GM18498 (cell line): Measurements from ENCODE around the gene IQSEC3.

Experiments used
- ATAC-seq: cut with Tn5 transposase; IDR thresholded peaks from one replicate; pipeline ENCODE4 v1.9.1; 2021; ENCODE audit warnings: mild to moderate bottlenecking, moderate library complexity; ENCODE audit not compliant: unreplicated experiment

The IQSEC3 gene

GRCh38 chr12:191541-191940 is 125.0 kb downstream of the IQSEC3 start:
- no peak for ATAC-seq

- no peak for ATAC-seq
These were observed 126.7 kb downstream of the IQSEC3 start for GRCh38 chr12:193261-193660.

GRCh38 chr12:194276-194675 is 127.7 kb downstream of the IQSEC3 start:
- ATAC-seq: no peak

GRCh38 chr12:195156-195555 is 128.6 kb downstream of the IQSEC3 start:
- ATAC-seq: no peak

GRCh38 chr12:195951-196350 is 129.4 kb downstream of the IQSEC3 start:
- ATAC-seq: no peak

- ATAC-seq: no peak
These were observed 129.9 kb downstream of the IQSEC3 start for GRCh38 chr12:196436-196835.

- no peak for ATAC-seq
These were observed 130.8 kb downstream of the IQSEC3 start for GRCh38 chr12:197347-197746.

GRCh38 chr12:197911-198695 is 131.5 kb downstream of the IQSEC3 start:
- ATAC-seq: no peak

- ATAC-seq: no peak
These were observed 132.1 kb downstream of the IQSEC3 start for GRCh38 chr12:198705-199104.

GRCh38 chr12:201361-201760 is 134.8 kb downstream of the IQSEC3 start:
- ATAC-seq: no peak

- ATAC-seq: no peak
These were observed 135.6 kb downstream of the IQSEC3 start for GRCh38 chr12:202081-202731.

GRCh38 chr12:203074-203461 is 136.5 kb downstream of the IQSEC3 start:
- no peak for ATAC-seq

- no peak for ATAC-seq
These were observed 137.1 kb downstream of the IQSEC3 start for GRCh38 chr12:203462-204260.

- ATAC-seq: no peak
These were observed 137.7 kb downstream of the IQSEC3 start for GRCh38 chr12:204261-204678.

GRCh38 chr12:205026-205425 is 138.5 kb downstream of the IQSEC3 start:
- no peak for ATAC-seq

GRCh38 chr12:206746-207440 is 140.3 kb downstream of the IQSEC3 start:
- no peak for ATAC-seq

GRCh38 chr12:207804-208203 is 141.2 kb downstream of the IQSEC3 start:
- no peak for ATAC-seq

- ATAC-seq: no peak
These were observed 142.2 kb downstream of the IQSEC3 start for GRCh38 chr12:208813-209212.

GRCh38 chr12:209246-209645 is 142.7 kb downstream of the IQSEC3 start:
- ATAC-seq: no peak

GRCh38 chr12:209851-210250 is 143.3 kb downstream of the IQSEC3 start:
- ATAC-seq: no peak
